ENCODE measurements around the gene RMDN2. TPM values are rescaled to one million over a fixed set of nuclear protein-coding genes. Genes with fewer than 3 reads are reported as not detected.
"Not testable (repeated sequence)": the region's sequence is repeated elsewhere in the genome, so short reads cannot be mapped to it uniquely, and the experiment has no call there.

RMDN2 gene
- total and polyA plus RNA-seq, 11 donors, result 2.7 to 7.2 (median 5.7) TPM

GRCh38 chr2:38010995-38011394 is 85.9 kb downstream of the RMDN2 start:
- no peaks in the 10 kb centered on the region for H3K27me3 ChIP-seq
- intact Hi-C loops (cut with DNase I), result no loop called here
- no peak overlapping the region for H3K4me3 ChIP-seq
- DNase-seq, result no peak
- H3K27ac ChIP-seq, result no peak overlapping the region
- H3K4me1 ChIP-seq, result no peaks in the 10 kb centered on the region
- no peak for ATAC-seq
- WGBS, 4 donors, result 96 to 100% (median 98%) methylated on average over 1 of the region's 1 CpG
- peaks cover 0 to 3% (median 0%) of the 10 kb centered on the region in 9 donors for H3K36me3 ChIP-seq
- TF ChIP-seq CTCF (IDR thresholded peaks at IDR 0.05) (no peak), POLR2A (IDR thresholded peaks at IDR 0.05) (no peak)
- H3K9me3 ChIP-seq, result no peaks in the 10 kb centered on the region

- Histone ChIP-seq H3K36me3 (peaks cover 0 to 3% (median 0%) of the 10 kb centered on the region in 9 donors), H3K4me3 (no peak overlapping the region), H3K27me3 (no peaks in the 10 kb centered on the region), H3K9me3 (no peaks in the 10 kb centered on the region), H3K27ac (no peak overlapping the region), H3K4me1 (no peaks in the 10 kb centered on the region)
- 57 to 71% (median 61%) methylated on average over 3 of the region's 3 CpGs for WGBS, 4 donors
- DNase-seq (no peak), ATAC-seq (no peak)
- intact Hi-C loops (cut with DNase I), result no loop called here
- TF ChIP-seq POLR2A (IDR thresholded peaks at IDR 0.05) (no peak), CTCF (IDR thresholded peaks at IDR 0.05) (no peak)
These were observed 88.2 kb downstream of the RMDN2 start for GRCh38 chr2:38013158-38013752.

GRCh38 chr2:38016219-38016618 is 91.1 kb downstream of the RMDN2 start:
- ATAC-seq (no peak), DNase-seq (no peak)
- Histone ChIP-seq H3K36me3 (peaks cover 0 to 3% (median 0%) of the 10 kb centered on the region in 9 donors), H3K27ac (no peak overlapping the region), H3K4me3 (no peak overlapping the region), H3K27me3 (no peaks in the 10 kb centered on the region), H3K9me3 (no peaks in the 10 kb centered on the region), H3K4me1 (no peaks in the 10 kb centered on the region)
- intact Hi-C loops (cut with DNase I), result no loop called here
- TF ChIP-seq CTCF (IDR thresholded peaks at IDR 0.05), result no peak
- no peak for TF ChIP-seq POLR2A (IDR thresholded peaks at IDR 0.05)
- WGBS, 4 donors, result 90 to 96% (median 91%) methylated on average over 1 of the region's 1 CpG

- no peak overlapping the region for H3K27ac ChIP-seq
- H3K36me3 ChIP-seq, result no peaks in the 10 kb centered on the region
- WGBS, 4 donors, result 80 to 91% (median 85%) methylated on average over 7 of the region's 7 CpGs
- no peaks in the 10 kb centered on the region for H3K4me1 ChIP-seq
- TF ChIP-seq CTCF (IDR thresholded peaks at IDR 0.05), result no peak
- no peak for TF ChIP-seq POLR2A (IDR thresholded peaks at IDR 0.05)
- no peak for ATAC-seq
- intact Hi-C loops (cut with DNase I), result no loop called here
- H3K4me3 ChIP-seq, result no peak overlapping the region
- no peak for DNase-seq
- no peaks in the 10 kb centered on the region for H3K9me3 ChIP-seq
- no peaks in the 10 kb centered on the region for H3K27me3 ChIP-seq
These were observed 92.7 kb downstream of the RMDN2 start for GRCh38 chr2:38017836-38018235.

GRCh38 chr2:38020359-38021069 is 95.4 kb downstream of the RMDN2 start:
- H3K4me3 ChIP-seq; H3K4me1 ChIP-seq; ATAC-seq; H3K27me3 ChIP-seq; intact Hi-C loops (cut with DNase I); H3K9me3 ChIP-seq; H3K36me3 ChIP-seq; H3K27ac ChIP-seq; DNase-seq: not testable (repeated sequence)
- 97 to 100% (median 97%) methylated on average over 7 to 33 of the region's 33 CpGs for WGBS, 4 donors
